Lung microvascular endothelial cell (primary cell): ENCODE measurements around the gene MDFI. TPM values are rescaled to one million over a fixed set of nuclear protein-coding genes. Genes with fewer than 3 reads are reported as not detected.

Experiments used
- DNase-seq, 2 donors: peaks; one replicate each; pipeline versions ENCODE4 v3.0.0 to v3.0.0-alpha.2; 2010; ENCODE audit warnings: low read depth in 2 of 2
- total RNA-seq: library from RNA; depleted of rRNA; stranded (reverse); fragments of >200 nt; gene quantifications from 2 replicates; pipeline ENCODE4 v1.2.1, GENCODE V29; 2014

Gene MDFI
- total RNA-seq, 1 donor from 2014 or later: 44.0 TPM

- no peak for DNase-seq
These were observed 64.7 kb downstream of the MDFI start for GRCh38 chr6:41702771-41703494.

Other genes with a start within 250 kb of the MDFI start
- gene FOXP4, start 92.1 kb upstream of the MDFI start, total RNA-seq: 3.3 and 4.6 TPM in 2 replicates
- gene TFEB, start 97.1 kb downstream of the MDFI start, total RNA-seq: 5.0 and 6.0 TPM in 2 replicates
- gene PGC, start 108.9 kb downstream of the MDFI start, total RNA-seq: not detected in 2 replicates
- gene FRS3, start 141.4 kb downstream of the MDFI start, total RNA-seq: 0.60 and 0.65 TPM in 2 replicates
- gene PRICKLE4, start 142.3 kb downstream of the MDFI start, total RNA-seq: 5.2 and 6.7 TPM in 2 replicates
- gene TOMM6, start 149.2 kb downstream of the MDFI start, total RNA-seq: 42.5 and 61.2 TPM in 2 replicates